Left cardiac atrium (tissue), 4 donors: ENCODE data around the gene KAT8. TPM values are rescaled to one million over a fixed set of nuclear protein-coding genes. Genes with fewer than 3 reads are reported as not detected.

Source experiments
- ATAC-seq, 2 donors: fragments of 200-7000 bp; cut with Tn5 transposase; one replicate each; pipeline ENCODE4 v1.9.1; 2020; ENCODE audit warnings: mild to moderate bottlenecking in 2 of 2, moderate library complexity in 2 of 2
- DNase-seq: peaks from one replicate; pipeline ENCODE4 v3.0.0-alpha.2; 2020
- intact Hi-C, 2 donors: fragments of 100-400 bp; cut with DNase I; formaldehyde crosslinking; loops; one replicate each; pipeline versions ENCODE4 v1.14.1 to v1.15.1; 2022 to 2023
- total RNA-seq, 2 donors: library from RNA; stranded (reverse); fragmentation: NEBNext Ultra II Directional; extraction: Animal tissue kit (Norgen Biotek cat#: 25700); gene quantifications; one replicate each; pipeline ENCODE4 v1.2.1, GENCODE V29; 2021
- donor health status: DM: no; HTN: yes; CAD: no.
- donor health status: DM: no; HTN: yes; CAD: no; lungs with severe emphysema.
- donor health status: DM: yes; HTN: yes; CAD: no.
- donor health status: Dilated cardiomyopathy.

Gene KAT8
- total RNA-seq, 2 donors from 2014 or later: 57.3 to 74.1 TPM

DNA sequence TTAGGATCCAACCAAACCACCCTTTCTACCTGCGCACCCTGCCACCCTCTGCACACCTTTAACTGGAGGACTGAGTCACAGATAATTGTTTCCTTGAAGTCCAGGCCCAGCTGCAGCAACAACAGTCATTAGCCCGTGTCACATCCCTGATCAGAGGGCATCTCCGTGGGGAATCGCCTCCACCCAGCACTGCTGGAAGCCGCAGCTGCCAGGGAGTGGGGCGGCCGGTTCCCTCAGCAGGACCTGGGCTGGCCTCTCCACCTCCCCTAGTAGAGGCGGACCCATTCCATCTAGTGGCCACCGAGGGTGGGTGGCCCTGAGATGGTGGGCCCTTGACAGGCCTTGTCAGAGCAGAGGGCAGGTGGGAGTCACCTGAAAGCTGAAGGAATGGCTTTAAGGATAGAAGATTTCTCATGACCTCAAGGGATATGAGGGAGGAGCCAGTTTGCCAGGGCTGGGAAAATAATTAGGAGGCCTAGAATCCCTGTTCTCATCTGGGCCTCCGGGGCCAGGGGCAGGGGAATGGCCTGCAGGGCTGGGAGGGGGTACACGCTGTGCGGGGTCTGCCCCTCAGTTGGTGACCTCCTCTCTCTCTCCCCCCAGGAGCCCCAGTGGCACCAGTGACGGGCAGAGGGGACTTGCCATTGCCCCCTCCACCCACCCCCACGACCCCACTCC lies 35.0 kb upstream of the KAT8 start:
- intact Hi-C loops: no loop called here
- DNase-seq: no peak
- ATAC-seq: no peak

DNA sequence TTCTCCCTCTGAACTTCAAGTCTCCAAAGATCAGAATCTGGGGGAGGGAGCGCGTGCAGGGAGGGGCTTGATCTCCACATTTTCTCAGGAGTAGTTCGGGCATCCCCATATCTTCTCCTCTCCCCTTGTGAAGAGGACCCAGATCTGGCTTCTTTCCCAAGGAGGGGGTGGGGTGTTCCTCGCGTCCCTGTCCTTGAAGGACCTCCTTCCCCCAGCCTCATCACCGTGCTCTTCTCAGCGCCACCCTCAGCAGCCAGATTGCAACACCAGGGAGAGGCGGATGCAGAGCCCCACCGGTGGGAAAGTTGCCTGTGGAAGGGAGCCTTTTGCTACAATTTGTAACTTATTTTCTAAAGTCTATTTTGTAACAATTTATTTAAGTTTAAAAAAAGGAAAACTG lies 34.4 kb upstream of the KAT8 start:
- DNase-seq: no peak
- intact Hi-C loops: no loop called here

DNA sequence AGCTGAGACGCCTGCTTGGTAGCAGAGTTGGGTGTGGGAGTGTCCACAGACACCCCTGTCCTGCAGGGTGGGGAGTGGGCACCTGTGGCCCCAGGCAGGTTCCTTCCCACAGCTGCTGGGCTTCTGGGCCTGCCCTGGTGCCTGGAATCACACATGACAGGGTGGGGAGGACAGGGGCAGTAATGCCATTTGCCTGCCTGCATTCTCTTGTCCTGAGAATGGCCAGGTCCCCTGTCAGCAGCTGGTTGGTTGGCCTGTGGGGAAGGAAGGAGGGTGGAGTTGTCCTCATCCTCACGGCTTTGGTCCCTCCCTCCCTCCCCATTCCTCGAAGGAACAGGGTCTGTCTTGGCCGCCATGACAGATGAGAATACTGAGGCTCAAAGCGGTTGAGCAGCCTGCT lies 33.9 kb upstream of the KAT8 start:
- intact Hi-C loops: no loop called here
- DNase-seq (no peak), ATAC-seq (no peak)

More for the DNA sequence above, 34.4 kb upstream of the KAT8 start:
- no peak for ATAC-seq

DNA sequence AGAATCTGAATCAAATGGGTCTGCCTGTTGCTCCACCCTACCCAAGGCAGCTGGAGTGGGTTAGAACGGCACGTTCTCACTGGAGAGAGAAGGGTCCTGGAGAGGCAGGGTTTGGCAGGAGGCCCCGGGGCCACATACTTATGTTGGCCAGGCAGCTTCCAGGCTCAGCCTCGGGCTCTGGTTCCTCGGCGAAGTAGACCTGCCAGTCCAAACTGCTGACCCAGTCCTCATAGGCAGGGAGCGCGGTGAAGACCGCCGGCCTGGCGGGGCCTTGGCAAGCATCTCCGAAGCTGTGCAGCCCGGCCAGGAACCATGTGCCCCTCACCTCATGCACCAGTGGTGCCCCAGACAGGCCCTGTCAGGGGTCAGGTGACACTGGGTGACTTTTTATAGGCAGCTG lies 33.5 kb upstream of the KAT8 start:
- intact Hi-C loops: no loop called here
- no peak for DNase-seq

DNA sequence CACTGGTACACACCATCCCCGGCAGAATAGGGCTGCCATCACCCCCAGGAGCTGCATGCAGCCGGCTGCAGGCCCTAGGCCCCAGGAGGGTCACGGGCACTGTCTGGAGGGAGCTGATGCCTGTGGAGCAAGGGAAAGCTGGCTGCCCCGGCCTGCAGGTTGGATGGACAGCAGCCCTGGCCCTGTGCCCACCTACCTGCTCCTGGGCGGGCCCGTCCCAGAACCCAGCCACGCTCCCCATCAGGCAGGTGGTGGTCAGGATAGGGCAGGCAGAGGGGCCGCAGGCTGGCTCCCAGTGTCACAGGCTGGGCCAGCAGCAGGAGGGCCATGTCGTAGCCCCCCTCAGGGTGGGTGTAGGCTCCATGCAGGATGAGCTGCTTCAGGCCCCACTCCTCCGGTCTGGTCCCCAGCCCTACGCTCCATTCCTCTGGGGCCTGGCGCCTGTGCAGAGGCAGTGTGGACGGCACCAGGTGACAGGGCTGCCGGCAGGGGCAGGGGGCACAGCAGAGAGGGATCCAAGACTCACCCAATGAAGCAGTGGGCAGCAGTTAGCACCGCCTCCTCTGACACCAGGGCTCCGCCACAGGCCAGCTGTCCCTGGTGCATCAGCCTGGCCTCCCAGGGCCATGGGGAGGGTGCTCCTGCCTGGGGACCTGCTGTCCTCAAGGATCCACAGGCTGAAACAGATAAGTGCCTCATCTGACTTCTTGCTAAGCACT lies 32.7 kb upstream of the KAT8 start:
- DNase-seq (peak; percentile 20), ATAC-seq (no peak)
- intact Hi-C loops: no loop called here

More for the DNA sequence above, 33.5 kb upstream of the KAT8 start:
- ATAC-seq: no peak

DNA sequence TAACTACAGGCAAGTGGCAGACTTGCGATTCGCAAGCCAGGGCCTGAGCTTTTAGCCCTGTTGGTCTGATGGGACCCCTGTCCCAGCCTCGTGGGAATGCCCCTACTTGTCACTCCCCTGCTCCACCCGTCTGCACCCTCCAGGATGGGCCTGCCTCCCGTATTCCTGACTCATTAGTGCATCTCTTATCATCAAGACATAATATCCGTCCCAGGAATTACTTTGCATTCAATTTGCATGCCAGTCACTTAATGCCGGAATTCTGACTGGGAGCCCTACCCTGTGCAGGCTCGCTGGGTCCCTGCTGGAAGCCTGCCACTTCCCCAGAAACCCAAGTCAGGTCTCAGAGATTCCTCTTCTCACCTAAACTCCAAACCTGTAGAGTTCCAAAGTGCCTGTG lies 32.1 kb upstream of the KAT8 start:
- intact Hi-C loops: no loop called here
- DNase-seq: no peak
- ATAC-seq: no peak

DNA sequence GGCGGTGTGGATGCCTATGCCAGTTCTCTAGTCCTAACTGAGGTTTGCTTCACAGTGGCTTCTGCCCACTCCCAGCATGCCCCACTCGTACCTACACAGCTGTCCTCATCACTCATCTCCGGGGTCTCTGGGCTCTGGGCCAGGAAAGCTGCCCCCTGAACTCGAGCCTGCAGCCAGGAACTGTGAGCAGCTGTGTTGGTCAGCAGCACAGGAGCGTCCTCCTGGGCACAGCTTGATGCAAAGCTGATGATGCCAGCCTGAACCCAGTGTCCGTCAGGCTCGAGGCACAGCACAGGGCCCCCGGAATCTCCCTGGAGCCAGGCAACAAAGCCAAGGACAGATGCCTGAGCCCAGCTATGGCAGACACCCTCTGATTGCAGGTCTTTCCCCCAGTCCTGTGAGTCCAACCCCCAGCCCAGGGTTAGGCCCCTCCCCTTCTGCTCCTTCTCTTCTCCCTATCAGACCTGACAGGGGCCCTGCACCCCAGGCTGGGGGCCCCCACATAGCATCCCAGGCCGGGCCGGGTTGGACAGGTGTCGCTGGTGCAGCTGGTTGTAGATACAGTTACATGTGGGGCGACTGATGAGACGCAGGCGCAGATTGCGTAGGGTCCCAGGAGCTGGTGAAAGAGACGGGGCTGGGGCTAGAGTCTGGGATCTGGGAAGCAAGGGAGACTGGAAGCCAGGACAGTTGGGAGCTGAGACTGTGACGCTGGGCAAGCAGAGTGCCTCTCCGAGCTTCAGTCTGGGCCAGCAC lies 31.4 kb upstream of the KAT8 start:
- intact Hi-C loops: no loop called here
- DNase-seq (no peak), ATAC-seq (no peak)

DNA sequence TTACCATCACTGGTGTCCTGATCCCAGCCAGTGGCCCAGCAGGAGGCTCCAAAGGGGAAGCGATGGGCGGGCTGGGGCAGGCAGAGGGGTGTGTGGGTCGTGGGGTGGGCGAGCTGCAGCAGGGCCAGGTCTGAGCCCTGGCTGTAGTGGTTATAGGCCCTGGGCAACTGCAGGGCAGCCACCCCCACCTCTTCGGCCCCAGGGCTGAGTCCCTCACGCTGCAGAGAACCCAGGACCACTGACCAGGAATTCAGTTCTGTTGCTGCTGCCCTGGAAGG lies 30.9 kb upstream of the KAT8 start:
- no peak for DNase-seq
- no peak for ATAC-seq

DNA sequence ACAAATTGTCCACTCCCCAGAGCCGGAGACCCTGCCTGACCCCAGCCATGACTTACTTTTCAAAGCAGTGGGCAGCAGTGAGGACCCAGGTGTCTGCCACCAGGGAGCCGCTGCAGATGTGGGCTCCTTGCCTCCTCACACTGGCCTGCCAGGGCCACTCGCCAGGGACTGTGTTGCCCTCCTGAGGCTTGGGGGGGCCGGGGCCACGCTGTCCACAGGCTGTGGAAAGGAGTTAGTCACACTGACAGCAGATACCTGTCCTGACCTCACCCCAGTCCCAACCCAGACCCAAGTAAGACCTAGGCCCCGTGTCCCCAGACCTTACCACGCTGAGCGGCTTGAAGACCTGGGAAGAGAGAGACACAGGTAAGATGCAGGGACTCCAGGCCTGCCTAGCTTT lies 30.0 kb upstream of the KAT8 start:
- intact Hi-C loops: no loop called here
- no peak for DNase-seq
- no peak for ATAC-seq

More for the DNA sequence above, 30.9 kb upstream of the KAT8 start:
- intact Hi-C loops: no loop called here

DNA sequence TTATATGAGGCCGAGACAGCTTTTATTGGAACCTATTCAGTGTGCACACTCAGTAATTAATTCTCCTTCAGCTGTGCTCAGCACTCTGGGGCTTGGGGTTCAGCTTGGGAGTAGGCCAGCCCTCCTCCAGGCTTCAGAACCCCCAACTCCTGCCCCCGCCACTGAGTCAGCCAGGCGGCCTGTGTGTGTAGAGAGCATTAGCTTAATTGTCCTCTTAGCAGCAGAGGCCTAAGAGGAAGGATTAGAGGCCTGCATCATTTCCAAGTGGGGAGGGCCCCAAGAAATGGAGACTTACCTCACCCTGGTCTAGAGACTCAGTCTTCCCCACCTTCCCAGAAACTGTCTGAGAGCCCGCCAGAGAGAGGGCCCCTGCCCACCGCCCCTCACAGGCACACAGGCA lies 29.5 kb upstream of the KAT8 start:
- ATAC-seq: no peak
- DNase-seq: no peak
- intact Hi-C loops: no loop called here

DNA sequence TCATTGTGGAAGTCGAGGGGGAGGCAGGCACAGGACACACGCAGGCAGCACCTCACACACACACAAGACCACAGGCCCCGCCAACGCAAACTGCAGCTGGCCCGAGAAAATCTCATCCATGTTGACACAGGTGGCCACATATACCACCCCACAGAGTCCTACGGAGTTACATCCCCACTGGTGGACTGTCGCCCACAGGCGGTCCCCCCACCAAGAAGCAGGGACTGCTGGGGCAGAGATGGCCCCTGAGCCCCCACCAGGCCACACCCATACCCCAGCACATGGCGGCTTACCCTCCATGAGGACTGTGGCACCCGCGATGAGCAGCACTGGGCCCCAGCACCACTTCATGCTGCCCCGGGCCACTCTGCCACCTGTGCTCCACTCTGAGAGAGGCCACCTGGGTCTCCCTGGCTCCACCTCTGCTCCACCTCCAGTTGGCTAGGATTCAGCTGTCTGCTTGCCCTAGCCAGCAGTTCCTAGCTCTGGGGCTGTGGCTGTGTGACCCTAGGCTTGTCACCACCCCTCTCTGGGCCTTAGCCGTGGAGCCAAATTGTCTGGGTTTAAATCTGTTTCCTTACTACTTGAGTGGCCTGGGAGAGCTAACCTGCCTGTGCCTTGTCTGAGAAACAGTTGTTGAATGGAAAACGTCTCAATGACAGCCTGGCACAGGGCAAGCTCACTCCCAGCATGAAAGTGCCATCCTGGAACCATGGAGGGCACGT lies 28.8 kb upstream of the KAT8 start, which contains the start of gene PRSS53:
Gene PRSS53 (minus strand): TSS at position 485 of the 725 bp plus-strand sequence. CDS start 134 bp downstream, at position 351.
- DNase-seq (no peak), ATAC-seq (no peak)
- intact Hi-C loops: no loop called here

DNA sequence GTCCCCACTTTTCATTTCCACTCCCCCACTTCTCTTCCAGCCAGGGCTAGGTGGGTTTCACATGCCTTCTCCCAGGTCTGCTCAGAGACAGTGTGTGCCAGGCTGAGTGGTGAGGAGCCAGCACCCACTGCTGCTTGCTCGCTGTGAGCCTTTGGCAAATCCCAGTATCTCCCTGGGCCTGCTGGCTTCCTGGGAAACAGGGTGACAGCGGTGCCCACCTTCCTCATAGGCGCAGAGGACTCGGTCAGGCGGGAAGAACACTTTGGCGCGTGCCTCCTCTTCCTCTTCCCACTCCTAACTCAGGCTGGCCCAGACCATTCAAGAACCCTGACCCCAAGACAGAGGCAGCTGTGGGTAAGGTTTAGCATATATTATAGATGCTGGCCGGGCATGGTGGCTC lies 28.3 kb upstream of the KAT8 start:
- ATAC-seq: no peak

DNA sequence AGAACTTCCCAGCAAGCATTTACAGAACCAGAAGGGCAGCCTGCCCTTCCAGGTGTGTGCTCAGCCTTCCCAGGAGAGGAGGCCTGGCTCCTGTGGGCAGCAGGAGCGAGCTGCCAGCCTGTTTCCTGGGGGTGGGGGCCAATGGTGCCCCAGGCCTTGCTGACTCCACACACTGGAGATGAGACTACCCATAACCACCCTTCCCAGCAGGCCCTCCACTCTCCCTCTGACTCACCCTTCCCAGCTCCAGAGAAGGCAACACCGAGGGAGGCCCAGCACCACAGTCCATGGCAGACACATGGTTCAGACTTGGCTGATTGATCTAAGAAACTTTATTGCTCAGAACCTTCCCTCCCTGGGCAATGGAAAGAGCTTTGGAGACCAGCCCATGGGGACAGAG lies 26.9 kb upstream of the KAT8 start:
- no peak for ATAC-seq
- no peak for DNase-seq
- intact Hi-C loops: loop anchor here in 1 of 2 donors (10.0 kb wide), 1 partner anchor 106 kb away; the partner anchor contains the start of gene HSD3B7

More for the DNA sequence above, 28.3 kb upstream of the KAT8 start:
- no peak for DNase-seq
- intact Hi-C loops: no loop called here

DNA sequence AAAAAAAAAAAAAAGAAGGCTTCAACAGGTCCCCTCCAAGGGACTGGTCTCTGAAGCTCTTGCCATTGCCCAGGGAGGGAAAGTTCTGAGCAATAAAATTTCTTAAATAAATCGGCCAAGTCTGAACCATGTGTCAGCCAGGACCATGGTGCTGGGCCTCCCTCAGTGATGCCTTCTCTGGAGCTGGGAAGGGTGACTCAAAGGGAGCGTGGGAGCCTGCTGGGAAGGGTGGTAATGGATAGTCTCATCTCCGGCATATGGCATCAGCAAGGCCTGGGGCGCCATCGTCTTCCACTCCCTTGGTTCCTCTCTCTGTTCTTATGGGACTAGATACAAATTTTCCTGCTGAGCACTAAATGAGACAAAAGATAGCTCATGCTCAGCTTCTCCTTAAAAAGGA lies 25.1 kb upstream of the KAT8 start:
- ATAC-seq (no peak), DNase-seq (no peak)
- intact Hi-C loops: loop anchor here in 1 of 2 donors (10.0 kb wide), 1 partner anchor 108 kb away; the partner anchor contains the start of gene HSD3B7

DNA sequence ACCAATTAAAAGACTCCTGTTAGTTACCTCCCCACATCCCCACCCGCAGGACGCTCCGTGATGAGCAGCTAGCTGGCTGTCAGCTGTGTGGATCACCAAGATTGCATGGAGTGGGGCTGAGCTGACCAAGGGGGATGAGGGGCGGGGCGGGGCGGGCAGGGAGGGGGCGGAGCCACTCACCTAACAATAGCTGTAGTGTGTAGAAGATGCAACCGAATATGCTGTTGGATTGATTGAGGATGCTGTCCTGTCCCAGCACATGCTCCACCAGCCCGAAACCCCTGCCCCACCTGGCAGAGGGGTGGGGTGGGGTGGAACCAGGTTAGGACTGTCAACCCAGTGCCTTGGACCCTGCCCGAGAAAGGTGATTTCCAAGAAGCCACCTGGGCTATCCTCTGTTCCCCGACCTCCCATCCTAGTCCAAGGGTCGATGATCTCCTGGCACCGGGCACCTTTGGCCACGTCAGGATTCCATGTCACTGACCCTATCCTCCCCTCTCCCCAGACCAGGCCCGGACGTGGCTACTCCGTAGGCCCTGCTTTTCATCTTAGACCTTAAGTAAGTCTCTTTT lies 24.2 kb upstream of the KAT8 start:
- intact Hi-C loops: loop anchor here in 1 of 2 donors (10.0 kb wide), 1 partner anchor 108 kb away; the partner anchor contains the start of gene HSD3B7
- ATAC-seq (no peak), DNase-seq (no peak)

DNA sequence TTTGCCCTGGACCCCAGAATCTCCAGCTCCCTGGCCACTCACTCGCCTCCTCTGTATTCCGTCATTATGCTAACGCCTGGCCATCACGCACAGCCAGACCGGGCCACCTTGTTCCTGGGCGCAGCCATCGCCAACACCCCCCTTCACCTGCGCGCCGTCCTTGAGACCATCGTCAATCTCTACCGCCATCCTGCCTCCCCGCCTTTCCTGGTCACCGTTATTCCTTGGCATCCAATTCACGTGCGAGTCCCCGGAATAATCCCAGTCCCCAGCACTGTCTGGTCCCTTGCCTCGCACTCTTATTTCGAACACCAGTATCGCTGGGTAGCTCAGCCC lies 23.4 kb upstream of the KAT8 start:
- intact Hi-C loops: loop anchor here in 1 of 2 donors (10.0 kb wide), 1 partner anchor 109 kb away; the partner anchor contains the start of gene HSD3B7
- DNase-seq: no peak
- peak; percentile 21 to 25 for ATAC-seq

DNA sequence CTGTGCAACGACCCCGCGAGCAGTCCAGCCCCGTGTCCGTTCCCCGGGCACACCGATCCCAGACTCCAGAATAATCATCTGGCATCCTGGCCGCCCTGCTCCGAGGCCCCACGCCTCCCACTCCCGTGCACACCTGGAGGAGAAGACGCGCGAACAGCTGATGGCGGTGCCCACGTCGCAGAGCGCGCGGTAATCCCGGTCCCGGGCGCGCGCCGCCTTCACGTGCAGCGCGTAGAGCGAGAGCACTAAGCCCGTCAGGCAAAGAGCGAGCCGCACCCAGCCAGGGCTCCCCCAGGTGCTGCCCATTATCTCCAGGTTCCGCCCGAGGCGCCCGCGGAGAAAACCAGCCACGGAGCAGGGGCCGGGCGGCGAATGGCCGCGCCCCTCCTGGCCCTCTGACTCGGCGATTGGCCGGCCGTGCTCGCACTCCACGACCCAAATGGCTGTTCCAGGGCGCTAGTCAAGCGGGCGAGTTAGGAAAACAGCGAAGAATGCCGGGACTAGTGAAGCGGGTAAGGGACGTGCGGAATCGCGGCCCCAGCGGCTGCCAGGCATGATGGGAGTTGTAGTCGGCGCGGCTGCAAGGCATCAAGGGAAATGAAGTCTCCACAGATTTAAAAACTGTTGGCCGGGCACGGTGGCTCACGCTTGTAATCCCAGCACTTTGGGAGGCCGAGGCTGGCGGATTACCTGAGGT lies 22.9 kb upstream of the KAT8 start, which contains the start of gene VKORC1:
Gene VKORC1 (minus strand): TSS at position 374 of the 697 bp plus-strand sequence. CDS start 68 bp downstream, at position 306.
- ATAC-seq (peak; percentile 96), DNase-seq (peak; percentile 95)
- intact Hi-C loops: loop anchor here in 1 of 2 donors (10.0 kb wide), 1 partner anchor 110 kb away; the partner anchor contains the start of gene HSD3B7
